Upper lobe of right lung (tissue), 1 donor: Measurements from ENCODE around the gene LCK. TPM values are rescaled to one million over a fixed set of nuclear protein-coding genes. Genes with fewer than 3 reads are reported as not detected.

Experiments used
- ATAC-seq: fragments of 200-7000 bp; cut with Tn5 transposase; one replicate; pipeline ENCODE4 v1.9.1; 2020; ENCODE audit warnings: mild to moderate bottlenecking, moderate library complexity
- DNase-seq: peaks from one replicate; pipeline ENCODE4 v3.0.0-alpha.2; 2020
- H3K27ac ChIP-seq: fragments of 200-600 bp; one replicate; pipeline ENCODE4 v1.8.0; 2022
- H3K27me3 ChIP-seq: fragments of 200-600 bp; one replicate; pipeline ENCODE4 v1.8.0; 2022; ENCODE audit warnings: mild to moderate bottlenecking
- H3K36me3 ChIP-seq: fragments of 200-600 bp; one replicate; pipeline ENCODE4 v1.8.0; 2022
- H3K4me1 ChIP-seq: fragments of 200-600 bp; one replicate; pipeline ENCODE4 v1.8.0; 2022
- H3K4me3 ChIP-seq: fragments of 200-600 bp; one replicate; pipeline ENCODE4 v1.8.0; 2022; ENCODE audit warnings: mild to moderate bottlenecking
- H3K9me3 ChIP-seq: fragments of 200-600 bp; one replicate; pipeline ENCODE4 v1.8.0; 2022
- intact Hi-C: fragments of 100-400 bp; cut with DNase I; formaldehyde crosslinking; loops from one replicate; pipeline ENCODE4 v1.11.0; 2022
- long read RNA-seq: library from polyadenylated mRNA; unstranded; transcript quantifications from one replicate; pipeline ENCODE4 v2.0.0, GENCODE V29; 2021
- total RNA-seq: library from RNA; stranded (reverse); fragmentation: NEBNext Ultra II Directional; extraction: Animal tissue kit (Norgen Biotek cat#: 25700); gene quantifications from one replicate; pipeline ENCODE4 v1.2.1, GENCODE V29; 2021
- TF ChIP-seq, protein P1 (sequence below): fragments of 200-600 bp; IDR thresholded peaks from one replicate; pipeline ENCODE4 v1.8.0; 2022; ENCODE audit warnings: antibody characterized with exemption
- donor health status: DM: no; HTN: yes; CAD: no; lungs with severe emphysema.

LCK gene
- 8.3 TPM for total RNA-seq
- long read RNA-seq, transcript LCK-202 (13 exons, 2,117 nt): major isoform, 17 of 27 reads
- long read RNA-seq, partial matches to known transcripts: 6 of 27 reads
- long read RNA-seq, other reads (novel, unspliced or antisense): 4 of 27 reads

DNA sequence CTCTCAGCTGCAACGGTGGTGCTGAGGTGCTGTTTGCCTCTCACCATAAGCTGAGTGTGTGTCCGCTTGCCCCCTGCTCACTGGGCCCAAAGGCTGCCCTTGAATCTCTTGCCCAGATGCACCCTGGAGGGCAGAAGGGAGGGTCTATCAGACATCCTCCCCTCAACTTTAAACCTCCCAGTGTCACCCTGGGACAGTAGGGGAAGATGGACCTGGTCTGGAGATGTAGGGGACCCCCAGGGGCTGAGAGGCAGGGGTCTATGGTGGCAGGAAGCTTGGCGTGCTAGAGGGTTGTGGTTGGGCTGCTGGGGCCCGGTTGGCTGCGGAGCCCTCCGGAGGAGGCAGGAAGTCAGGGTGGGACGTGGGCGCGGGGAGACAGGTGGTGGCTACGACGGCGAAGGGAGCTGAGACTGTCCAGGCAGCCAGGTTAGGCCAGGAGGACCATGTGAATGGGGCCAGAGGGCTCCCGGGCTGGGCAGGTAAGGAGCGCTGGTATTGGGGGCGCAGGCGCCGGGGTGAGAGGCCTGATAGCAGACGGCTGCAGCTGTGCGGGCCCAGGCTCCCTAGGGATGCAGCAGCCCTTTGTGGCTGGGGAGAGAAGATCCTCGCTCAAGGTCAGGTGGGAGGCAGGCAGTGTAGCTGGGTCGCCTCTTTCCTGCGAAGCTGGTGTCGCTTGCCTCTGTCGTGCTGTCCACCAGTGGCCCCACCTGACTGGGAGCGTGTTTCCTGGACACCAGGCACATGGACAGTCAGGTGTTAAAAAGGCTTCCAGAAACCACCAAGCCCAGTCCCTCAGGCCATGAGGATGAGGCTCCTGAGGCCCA is at the start of gene LCK:
Gene LCK (plus strand): TSS at position 373 of the 824 bp plus-strand sequence. CDS start 23,065 bp downstream, outside the sequence.
- DNase-seq: no peak
- Histone ChIP-seq H3K36me3 (no peaks in the 10 kb centered on the region), H3K27me3 (no peaks in the 10 kb centered on the region), H3K4me1 (peaks cover 37% of the 10 kb centered on the region), H3K27ac (peak within 1 kb of the TSS; percentile 75), H3K9me3 (no peaks in the 10 kb centered on the region), H3K4me3 (peak within 1 kb of the TSS; percentile 40)
- no peak for ATAC-seq
- intact Hi-C loops: no loop called here
- TF ChIP-seq, protein P1, sequence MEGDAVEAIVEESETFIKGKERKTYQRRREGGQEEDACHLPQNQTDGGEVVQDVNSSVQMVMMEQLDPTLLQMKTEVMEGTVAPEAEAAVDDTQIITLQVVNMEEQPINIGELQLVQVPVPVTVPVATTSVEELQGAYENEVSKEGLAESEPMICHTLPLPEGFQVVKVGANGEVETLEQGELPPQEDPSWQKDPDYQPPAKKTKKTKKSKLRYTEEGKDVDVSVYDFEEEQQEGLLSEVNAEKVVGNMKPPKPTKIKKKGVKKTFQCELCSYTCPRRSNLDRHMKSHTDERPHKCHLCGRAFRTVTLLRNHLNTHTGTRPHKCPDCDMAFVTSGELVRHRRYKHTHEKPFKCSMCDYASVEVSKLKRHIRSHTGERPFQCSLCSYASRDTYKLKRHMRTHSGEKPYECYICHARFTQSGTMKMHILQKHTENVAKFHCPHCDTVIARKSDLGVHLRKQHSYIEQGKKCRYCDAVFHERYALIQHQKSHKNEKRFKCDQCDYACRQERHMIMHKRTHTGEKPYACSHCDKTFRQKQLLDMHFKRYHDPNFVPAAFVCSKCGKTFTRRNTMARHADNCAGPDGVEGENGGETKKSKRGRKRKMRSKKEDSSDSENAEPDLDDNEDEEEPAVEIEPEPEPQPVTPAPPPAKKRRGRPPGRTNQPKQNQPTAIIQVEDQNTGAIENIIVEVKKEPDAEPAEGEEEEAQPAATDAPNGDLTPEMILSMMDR: no peak

DNA sequence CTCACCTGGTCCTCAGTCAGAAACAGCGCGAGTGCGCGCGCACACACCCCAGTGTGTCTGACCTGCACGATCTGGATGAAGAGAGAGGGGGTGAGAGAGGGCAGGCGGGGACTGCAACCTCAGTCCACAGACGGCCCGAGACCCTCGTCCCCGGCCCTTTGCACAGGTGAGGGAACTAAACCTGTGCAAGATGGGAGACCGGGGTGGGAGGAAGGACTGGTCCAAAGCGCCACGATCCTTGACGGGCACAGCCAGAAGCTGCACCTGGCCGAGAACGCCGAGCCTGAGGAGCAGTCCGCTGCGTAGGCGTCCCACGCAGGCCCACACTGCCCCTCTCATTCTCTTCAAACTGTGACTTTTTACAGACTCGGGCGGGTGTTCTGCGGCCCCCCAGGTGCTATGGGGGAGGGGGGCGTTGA is 46.1 kb upstream of the LCK start:
- TF ChIP-seq, protein P1: no peak

DNA sequence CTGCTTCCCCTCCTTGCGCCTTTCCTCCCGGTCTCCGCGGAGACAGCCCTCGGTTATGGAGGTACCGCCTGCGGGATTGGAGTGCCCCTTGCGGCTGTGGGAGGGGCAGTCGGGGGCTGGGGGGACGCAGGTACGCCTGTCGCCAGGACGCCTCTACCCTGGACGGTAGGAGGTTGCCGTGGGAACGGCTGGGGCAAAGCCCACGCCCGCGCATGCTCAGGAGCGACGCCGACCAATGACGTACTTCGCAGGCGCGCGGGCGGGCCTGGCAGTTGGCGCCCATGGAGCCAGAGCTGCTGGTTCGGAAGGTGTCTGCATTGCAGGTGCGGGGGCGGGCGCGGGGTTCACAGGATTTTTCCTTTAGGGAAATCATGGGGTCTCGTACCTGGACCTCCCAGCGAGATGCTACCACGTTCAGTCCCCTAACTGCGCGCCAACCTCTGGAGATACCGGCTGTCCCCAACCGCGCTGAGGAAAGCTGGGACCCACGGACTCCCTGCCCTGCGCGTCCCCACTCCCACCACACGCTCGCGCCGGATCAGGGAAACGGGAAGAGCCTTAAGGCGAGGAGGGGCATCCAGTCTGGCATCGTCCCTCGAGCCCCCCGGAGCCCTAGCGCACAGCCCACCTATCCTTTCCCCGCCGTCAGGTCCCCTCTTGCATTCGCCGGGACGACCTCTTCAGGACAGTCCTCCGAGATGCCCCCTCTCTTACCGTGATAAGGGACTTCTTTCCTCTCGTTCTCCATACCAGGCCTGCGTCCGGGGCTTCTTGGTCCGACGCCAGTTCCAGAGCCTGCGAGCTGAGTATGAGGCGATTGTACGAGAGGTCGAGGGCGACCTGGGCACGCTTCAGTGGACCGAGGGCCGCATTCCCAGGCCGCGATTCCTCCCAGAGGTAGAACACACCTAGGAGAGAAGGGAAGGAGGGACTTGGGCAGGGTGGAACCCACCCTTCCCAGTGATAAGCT is 45.4 kb upstream of the LCK start, which contains the start of gene IQCC:
Gene IQCC (plus strand): TSS at position 271 of the 970 bp plus-strand sequence. CDS start 11 bp downstream, at position 282.
- intact Hi-C loops: no loop called here
- ATAC-seq: peak; percentile 91
- Histone ChIP-seq H3K27me3 (no peaks in the 10 kb centered on the region), H3K4me1 (peaks cover 21% of the 10 kb centered on the region), H3K9me3 (no peaks in the 10 kb centered on the region), H3K4me3 (peak within 1 kb of the TSS; percentile 60), H3K27ac (peak within 1 kb of the TSS; percentile 49), H3K36me3 (no peaks in the 10 kb centered on the region)
- peak; percentile 95 for DNase-seq
- TF ChIP-seq, protein P1: peak; percentile 10

More for the DNA sequence above, 46.1 kb upstream of the LCK start:
- H3K36me3 ChIP-seq: no peaks in the 10 kb centered on the region
- H3K4me3 ChIP-seq: peak overlapping the region; percentile 60
- H3K27me3 ChIP-seq: no peaks in the 10 kb centered on the region
- H3K27ac ChIP-seq: peak overlapping the region; percentile 49
- intact Hi-C loops: no loop called here
- DNase-seq (peak; percentile 70), ATAC-seq (peak; percentile 8)
- H3K9me3 ChIP-seq: no peaks in the 10 kb centered on the region
- peaks cover 24% of the 10 kb centered on the region for H3K4me1 ChIP-seq

DNA sequence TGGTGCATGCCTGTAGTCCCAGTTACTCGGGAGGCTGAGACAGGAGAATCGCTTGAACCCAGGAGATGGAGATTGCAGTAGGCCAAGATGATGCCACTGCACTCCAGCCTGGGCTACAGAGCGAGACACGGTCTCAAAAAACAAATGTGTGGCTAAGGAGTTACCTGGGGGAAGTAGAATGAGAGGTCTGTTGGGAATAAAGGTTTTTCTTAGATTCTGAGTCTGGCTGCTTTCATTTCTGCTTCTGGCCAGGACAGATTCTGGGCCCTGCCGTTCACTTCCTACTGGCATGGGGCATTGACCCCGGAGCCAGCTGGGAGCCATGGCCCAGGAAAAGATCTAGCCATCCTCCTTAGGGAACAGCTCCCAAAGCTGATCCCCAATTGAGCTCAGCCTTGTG is 42.6 kb upstream of the LCK start:
- intact Hi-C loops: no loop called here
- no peak for ATAC-seq
- Histone ChIP-seq H3K36me3 (no peaks in the 10 kb centered on the region), H3K27ac (no peak overlapping the region), H3K27me3 (no peaks in the 10 kb centered on the region), H3K4me1 (peaks cover 11% of the 10 kb centered on the region), H3K4me3 (no peak overlapping the region), H3K9me3 (no peaks in the 10 kb centered on the region)
- DNase-seq: no peak
- TF ChIP-seq, protein P1: no peak

DNA sequence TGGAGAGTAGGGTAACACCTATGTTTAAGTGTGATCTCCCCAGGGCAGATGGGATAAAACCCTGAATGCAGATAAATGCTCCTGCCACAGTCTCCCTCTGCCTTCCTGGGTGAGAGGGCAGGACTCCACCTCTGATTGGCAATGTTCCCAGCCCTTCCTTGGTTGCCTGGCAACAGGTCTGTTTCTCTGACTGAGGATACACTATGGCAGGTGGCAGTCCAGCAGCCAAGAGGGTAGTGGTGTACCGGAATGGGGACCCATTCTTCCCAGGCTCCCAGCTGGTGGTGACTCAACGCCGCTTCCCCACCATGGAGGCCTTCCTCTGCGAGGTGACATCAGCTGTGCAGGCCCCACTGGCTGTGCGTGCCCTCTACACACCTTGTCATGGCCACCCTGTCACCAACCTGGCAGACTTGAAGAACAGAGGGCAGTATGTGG is 42.2 kb upstream of the LCK start, which contains the start of gene DCDC2B:
Gene DCDC2B (plus strand): TSS at position 199 of the 438 bp plus-strand sequence. CDS start 5 bp downstream, at position 204.
- H3K9me3 ChIP-seq: no peaks in the 10 kb centered on the region
- no peaks in the 10 kb centered on the region for H3K27me3 ChIP-seq
- peak; percentile 1 for ATAC-seq
- H3K36me3 ChIP-seq: no peaks in the 10 kb centered on the region
- DNase-seq: no peak
- H3K4me1 ChIP-seq: peaks cover 11% of the 10 kb centered on the region
- intact Hi-C loops: no loop called here
- H3K4me3 ChIP-seq: no peak within 1 kb of the TSS
- TF ChIP-seq, protein P1: no peak
- H3K27ac ChIP-seq: no peak within 1 kb of the TSS
